Endothelial cell of umbilical vein (primary cell): ENCODE results near the gene RNF5. TPM values are rescaled to one million over a fixed set of nuclear protein-coding genes. Genes with fewer than 3 reads are reported as not detected.

Source experiments
- BruUV-seq: library from RNA; stranded (reverse); fragments of 400-500 nt; replicated peaks from 2 replicates; lab custom pipeline; 2021; lab: Mats Ljungman, UMichigan
- CTCF ChIA-PET: fragments of 300-600, 350-600 bp; sonication (Branson Sonifier 250); formaldehyde crosslinking; loops from one replicate; lab custom pipeline; 2021; ENCODE audit warnings: antibody characterized with exemption, inconsistent platforms; lab: Charles Lee
- POLR2A ChIA-PET: fragments of 300-600, 350-600 bp; sonication (Branson Sonifier 250); formaldehyde crosslinking; loops from one replicate; lab custom pipeline; 2021; ENCODE audit warnings: antibody characterized with exemption, inconsistent platforms; lab: Charles Lee
- DNase-seq: peaks from one replicate; pipeline ENCODE4 v3.0.0-alpha.2; 2011; ENCODE audit warnings: low read depth, low spot score
- FAIRE-seq: peaks from 2 replicates; lab custom pipeline; 2011; peaks lifted over from hg19 to GRCh38; lab: Jason Lieb, UNC
- H2AFZ ChIP-seq: 2 replicates; pipeline ENCODE4 v1.6.0; 2012; ENCODE audit warnings: low read depth, low read length, control low read depth, inconsistent platforms
- H3K27ac ChIP-seq: 2 replicates; pipeline ENCODE4 v1.5.1; 2011; ENCODE audit warnings: low read depth, mild to moderate bottlenecking, control low read depth, low read length, moderate library complexity; ENCODE audit not compliant: insufficient read depth
- H3K27me3 ChIP-seq, 2 experiments: 2 replicates each; pipeline versions ENCODE4 v1.6.0 to v1.6.1; 2011; ENCODE audit warnings: low read length in 2 of 2, mixed read lengths in 1 of 2; ENCODE audit not compliant: control insufficient read depth in 2 of 2, insufficient read depth in 2 of 2
- H3K36me3 ChIP-seq, 2 experiments: 2 replicates in 1 of 2; 3 replicates in 1 of 2; pipeline ENCODE4 v1.5.1; 2011; ENCODE audit warnings: low read length in 2 of 2, mild to moderate bottlenecking in 1 of 2, moderate library complexity in 1 of 2; ENCODE audit not compliant: control insufficient read depth in 2 of 2, insufficient read depth in 2 of 2; ENCODE audit errors: extremely low read depth in 1 of 2
- H3K4me1 ChIP-seq: 3 replicates; pipeline ENCODE4 v1.5.1; 2011; ENCODE audit warnings: mild to moderate bottlenecking, low read length; ENCODE audit not compliant: control insufficient read depth, insufficient read depth; ENCODE audit errors: extremely low read depth
- H3K4me2 ChIP-seq: 2 replicates; pipeline ENCODE4 v1.6.1; 2011; ENCODE audit warnings: low read length, control low read depth, mixed read lengths; ENCODE audit not compliant: insufficient read depth
- H3K4me3 ChIP-seq, 3 experiments: fragments of 200-600 bp in 1 of 3; sonication (generic), shearing (Covaris generic) in 1 of 3; replicated peaks in 1 of 3; 2 replicates each; pipeline ENCODE4 v1.5.1; 2011 to 2016; ENCODE audit warnings: control low read depth in 3 of 3, low read length in 3 of 3, mild to moderate bottlenecking in 2 of 3, inconsistent platforms in 1 of 3, low read depth in 1 of 3, moderate library complexity in 1 of 3; ENCODE audit not compliant: insufficient read depth in 1 of 3
- H3K79me2 ChIP-seq: 2 replicates; pipeline ENCODE4 v1.6.0; 2012; ENCODE audit warnings: low read length, inconsistent platforms; ENCODE audit not compliant: control insufficient read depth, insufficient read depth
- H3K9ac ChIP-seq: replicated peaks from 2 replicates; pipeline ENCODE3; 2011; ENCODE audit warnings: low read length, control low read depth; ENCODE audit not compliant: insufficient read depth; ENCODE audit errors: extremely low read depth
- H3K9me1 ChIP-seq: replicated peaks from 3 replicates; pipeline ENCODE4 v1.6.0; 2011; ENCODE audit warnings: mild to moderate bottlenecking, low read length; ENCODE audit not compliant: control insufficient read depth, insufficient read depth; ENCODE audit errors: extremely low read depth
- H3K9me3 ChIP-seq: replicated peaks from 2 replicates; pipeline ENCODE4 v1.5.1; 2012; ENCODE audit warnings: low read length, inconsistent platforms; ENCODE audit not compliant: control insufficient read depth, insufficient read depth
- H4K20me1 ChIP-seq: replicated peaks from 2 replicates; pipeline ENCODE3; 2011; ENCODE audit warnings: mild to moderate bottlenecking, low read length; ENCODE audit not compliant: control insufficient read depth, insufficient read depth; ENCODE audit errors: extremely low read depth
- EZH2 ChIP-seq: IDR thresholded peaks from 2 replicates; pipeline ENCODE4 v1.6.1; 2012; ENCODE audit warnings: borderline replicate concordance, low read depth, mild to moderate bottlenecking, moderate library complexity, low read length, inconsistent platforms; ENCODE audit not compliant: severe bottlenecking
- GATA2 ChIP-seq: IDR thresholded peaks from 2 replicates; pipeline ENCODE4 v1.7.0; 2011; ENCODE audit warnings: low read depth, mild to moderate bottlenecking, moderate library complexity, mixed read lengths, low read length; ENCODE audit not compliant: insufficient read length, insufficient read depth
- JUN ChIP-seq: IDR thresholded peaks from 2 replicates; pipeline ENCODE4 v1.6.1; 2011; ENCODE audit warnings: borderline replicate concordance, low read depth; ENCODE audit not compliant: insufficient read length, insufficient read depth
- POLR2A ChIP-seq: IDR thresholded peaks from 2 replicates; pipeline ENCODE4 v1.6.1; 2012; ENCODE audit warnings: low read depth, mild to moderate bottlenecking, control low read depth, low read length
- POLR2AphosphoS5 ChIP-seq: IDR thresholded peaks from 2 replicates; pipeline ENCODE4 v1.6.1; 2012; ENCODE audit warnings: low read depth, mild to moderate bottlenecking, control low read depth, low read length, moderate library complexity; ENCODE audit not compliant: insufficient read depth
- dilution Hi-C: fragments of 300-500 bp; cut with MboI; formaldehyde crosslinking; loops from one replicate; pipeline ENCODE4 v1.15.0; 2019; ENCODE audit warnings: low sequenced_read_pairs; ENCODE audit not compliant: extremely low pct_ligation_motif_present
- intact Hi-C: fragments of 100-400 bp; cut with micrococcal nuclease; formaldehyde crosslinking; loops from one replicate; pipeline ENCODE4 v1.10.0; 2022
- polyA plus RNA-seq, 4 experiments: library from polyadenylated mRNA; depleted of rRNA in 3 of 4; stranded (reverse) in 3 of 4; unstranded in 1 of 4; fragments of >200 nt; gene quantifications; 2 replicates each; pipeline versions ENCODE4 v1.2.1 to v1.2.3, GENCODE V29; 2011 to 2012; ENCODE audit warnings: missing spikeins in 1 of 4
- total RNA-seq: library from RNA; stranded (reverse); gene quantifications from 2 replicates; pipeline ENCODE4 v1.2.3, GENCODE V29; 2021
- TF ChIP-seq, protein P1 (sequence below): IDR thresholded peaks from 2 replicates; pipeline ENCODE4 v1.6.1; 2011; ENCODE audit not compliant: insufficient read depth, insufficient read length
- TF ChIP-seq, protein P2 (sequence below), 2 donors: IDR thresholded peaks; 1 replicate in 1 of 2; 2 replicates in 1 of 2; pipeline ENCODE4 v1.5.1; 2011; ENCODE audit warnings: low read length in 2 of 2, mild to moderate bottlenecking in 2 of 2, moderate library complexity in 2 of 2, control low read depth in 1 of 2, inconsistent platforms in 1 of 2, low read depth in 1 of 2; ENCODE audit not compliant: insufficient read depth in 1 of 2; ENCODE audit errors: extremely low read depth in 1 of 2

The RNF5 gene
- total and polyA plus RNA-seq, 2 donors (not counting 3 experiments of a cell fraction or from before 2014, with no cell fraction given): 49.2 to 100 TPM

DNA sequence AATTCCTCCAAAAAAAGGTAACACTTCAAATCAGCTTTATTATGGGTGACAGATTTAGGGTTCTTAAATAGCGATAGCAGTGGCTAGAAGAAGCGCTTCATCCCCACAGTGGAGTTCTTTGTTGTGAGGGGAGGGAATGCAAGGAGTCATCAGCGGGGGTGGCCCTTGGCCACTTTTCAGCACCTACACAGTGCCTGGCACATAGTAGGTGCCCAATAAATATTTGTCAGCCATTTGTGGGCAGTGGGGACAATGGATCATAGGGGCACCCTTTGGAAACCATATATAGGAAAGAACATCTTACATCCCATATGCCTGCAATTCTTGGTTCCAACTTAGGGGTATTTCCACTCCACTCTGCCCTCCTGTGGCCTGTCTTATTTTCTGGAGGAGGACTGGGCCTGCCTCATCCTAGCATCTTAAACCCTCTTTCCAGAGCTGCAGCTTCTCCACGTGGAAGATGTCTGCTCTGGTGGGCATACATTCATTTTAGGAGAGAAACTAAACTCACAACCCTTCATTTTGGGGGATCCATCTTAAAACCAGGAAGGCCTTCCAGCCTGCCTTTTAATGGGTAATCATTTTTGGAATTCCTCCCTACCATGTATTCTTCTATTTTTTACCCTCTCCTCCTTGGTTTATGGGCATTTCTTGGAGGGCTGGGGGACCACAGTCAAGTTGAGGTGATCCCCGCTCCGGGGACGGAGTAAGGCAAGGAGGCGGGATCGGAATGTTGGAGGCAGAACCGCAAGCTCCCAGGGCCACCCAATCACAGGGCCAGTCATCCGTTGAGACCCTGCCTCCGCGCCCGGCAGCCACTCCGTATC lies 16.8 kb downstream of the RNF5 start:
- FAIRE-seq: no peak
- Histone ChIP-seq H3K9me3 (no peaks in the 10 kb centered on the region), H3K9ac (peak overlapping the region; percentile 73), H3K79me2 (peaks cover 4% of the 10 kb centered on the region), H2AFZ (no peak overlapping the region), H4K20me1 (no peaks in the 10 kb centered on the region), H3K9me1 (no peaks in the 10 kb centered on the region), H3K36me3 (peaks cover 0 to 2% of the 10 kb centered on the region in 2 experiments), H3K4me2 (peak overlapping the region; percentile 78), H3K27me3 (no peaks in the 10 kb centered on the region), H3K4me1 (peaks cover 40% of the 10 kb centered on the region), H3K4me3 (peak overlapping the region in 2 of 3 experiments; percentile 29 to 50), H3K27ac (peak overlapping the region; percentile 80)
- CTCF ChIA-PET: interaction anchor here (0.8 to 1.6 kb wide), 22 partner anchors 9 to 643 kb away, joined by 3 to 24 read pairs (median 3); partner anchors contain the start of genes AGPAT1, ATF6B, FKBPL and NOTCH4
- peak; percentile 67 for DNase-seq
- TF ChIP-seq POLR2A (no peak), JUN (no peak), EZH2 (no peak), POLR2AphosphoS5 (no peak), GATA2 (no peak)
- TF ChIP-seq, protein P1, sequence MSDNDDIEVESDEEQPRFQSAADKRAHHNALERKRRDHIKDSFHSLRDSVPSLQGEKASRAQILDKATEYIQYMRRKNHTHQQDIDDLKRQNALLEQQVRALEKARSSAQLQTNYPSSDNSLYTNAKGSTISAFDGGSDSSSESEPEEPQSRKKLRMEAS: no peak
- TF ChIP-seq, protein P2, sequence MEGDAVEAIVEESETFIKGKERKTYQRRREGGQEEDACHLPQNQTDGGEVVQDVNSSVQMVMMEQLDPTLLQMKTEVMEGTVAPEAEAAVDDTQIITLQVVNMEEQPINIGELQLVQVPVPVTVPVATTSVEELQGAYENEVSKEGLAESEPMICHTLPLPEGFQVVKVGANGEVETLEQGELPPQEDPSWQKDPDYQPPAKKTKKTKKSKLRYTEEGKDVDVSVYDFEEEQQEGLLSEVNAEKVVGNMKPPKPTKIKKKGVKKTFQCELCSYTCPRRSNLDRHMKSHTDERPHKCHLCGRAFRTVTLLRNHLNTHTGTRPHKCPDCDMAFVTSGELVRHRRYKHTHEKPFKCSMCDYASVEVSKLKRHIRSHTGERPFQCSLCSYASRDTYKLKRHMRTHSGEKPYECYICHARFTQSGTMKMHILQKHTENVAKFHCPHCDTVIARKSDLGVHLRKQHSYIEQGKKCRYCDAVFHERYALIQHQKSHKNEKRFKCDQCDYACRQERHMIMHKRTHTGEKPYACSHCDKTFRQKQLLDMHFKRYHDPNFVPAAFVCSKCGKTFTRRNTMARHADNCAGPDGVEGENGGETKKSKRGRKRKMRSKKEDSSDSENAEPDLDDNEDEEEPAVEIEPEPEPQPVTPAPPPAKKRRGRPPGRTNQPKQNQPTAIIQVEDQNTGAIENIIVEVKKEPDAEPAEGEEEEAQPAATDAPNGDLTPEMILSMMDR (IDR thresholded peaks at IDR 0.05; ENCODE audit: extremely low read depth in 1 of 2, insufficient read depth in 1 of 2, low read depth in 1 of 2, low read length in 2 of 2): peak; percentile 43 to 48
- dilution Hi-C loops (no loop called here), intact Hi-C loops (loop anchor here (1.0 to 10.0 kb wide), 8 partner anchors 17 to 774 kb away; partner anchors contain the start of genes C6orf47, CSNK2B, FKBPL and GPANK1)
- TSS peak; percentile 64 for BruUV-seq
- POLR2A ChIA-PET: interaction anchor here (0.7 to 1.6 kb wide), 7 partner anchors 8 to 67 kb away, joined by 3 to 9 read pairs (median 4); partner anchors contain the start of genes ATF6B and FKBPL
